LoVo (cell line): ENCODE data around the gene PLAGL1.

Experiments
- DNase-seq: peaks from one replicate; pipeline ENCODE4 v3.0.0-alpha.2; 2016; ENCODE audit warnings: low spot score

Gene PLAGL1

DNA sequence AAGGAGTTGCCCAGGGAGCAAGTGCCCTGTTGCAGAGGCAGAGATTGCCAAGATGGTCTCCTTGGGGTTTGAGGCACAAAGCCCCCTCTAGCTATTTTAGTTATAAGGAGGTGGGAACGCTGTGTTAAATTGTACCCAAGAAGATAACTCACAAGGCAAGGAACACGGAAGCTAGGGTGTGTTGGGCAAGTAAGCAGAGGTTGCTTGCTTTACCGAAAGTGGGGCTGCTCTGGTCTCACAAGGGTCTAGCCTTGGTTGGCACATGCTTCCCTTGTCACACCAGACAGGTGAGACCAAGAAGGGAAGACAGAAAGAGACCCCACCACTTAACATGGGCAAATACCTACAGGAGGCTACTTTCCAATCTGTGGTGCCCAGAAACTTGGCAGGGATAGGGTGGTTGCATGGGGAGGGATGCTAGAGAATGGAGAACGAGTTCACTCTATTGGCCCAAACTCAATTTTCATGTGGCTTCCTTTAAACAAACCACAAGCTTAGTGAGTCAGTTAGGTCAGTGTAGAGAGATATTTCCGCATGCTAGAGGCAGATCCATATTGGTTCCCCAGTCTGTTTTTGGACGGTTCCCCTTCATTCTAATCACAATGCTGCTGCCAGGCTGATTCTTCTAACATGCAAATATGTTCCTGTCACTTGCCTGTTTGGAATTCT lies 42.4 kb downstream of the PLAGL1 start:
- no peak for DNase-seq

DNA sequence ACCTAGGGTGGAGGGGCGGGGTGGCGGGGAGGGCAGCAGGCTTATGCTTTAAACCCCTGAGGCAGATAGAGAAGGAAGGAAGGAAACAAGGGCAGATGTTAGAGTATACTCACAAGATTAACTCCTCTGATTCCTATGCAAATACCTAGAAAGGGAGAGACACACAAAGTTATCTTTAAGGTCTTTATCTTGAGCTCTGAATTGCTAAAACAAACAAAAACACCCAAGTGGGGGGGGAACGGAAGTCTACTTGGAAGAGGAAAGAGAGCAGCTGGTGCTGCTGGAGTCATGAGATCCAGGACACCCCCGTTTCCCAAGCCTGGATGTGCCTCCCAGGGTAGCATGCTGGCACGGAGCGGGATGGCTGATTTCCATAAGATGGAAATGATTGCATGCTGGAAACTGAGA lies 43.4 kb downstream of the PLAGL1 start:
- no peak for DNase-seq

DNA sequence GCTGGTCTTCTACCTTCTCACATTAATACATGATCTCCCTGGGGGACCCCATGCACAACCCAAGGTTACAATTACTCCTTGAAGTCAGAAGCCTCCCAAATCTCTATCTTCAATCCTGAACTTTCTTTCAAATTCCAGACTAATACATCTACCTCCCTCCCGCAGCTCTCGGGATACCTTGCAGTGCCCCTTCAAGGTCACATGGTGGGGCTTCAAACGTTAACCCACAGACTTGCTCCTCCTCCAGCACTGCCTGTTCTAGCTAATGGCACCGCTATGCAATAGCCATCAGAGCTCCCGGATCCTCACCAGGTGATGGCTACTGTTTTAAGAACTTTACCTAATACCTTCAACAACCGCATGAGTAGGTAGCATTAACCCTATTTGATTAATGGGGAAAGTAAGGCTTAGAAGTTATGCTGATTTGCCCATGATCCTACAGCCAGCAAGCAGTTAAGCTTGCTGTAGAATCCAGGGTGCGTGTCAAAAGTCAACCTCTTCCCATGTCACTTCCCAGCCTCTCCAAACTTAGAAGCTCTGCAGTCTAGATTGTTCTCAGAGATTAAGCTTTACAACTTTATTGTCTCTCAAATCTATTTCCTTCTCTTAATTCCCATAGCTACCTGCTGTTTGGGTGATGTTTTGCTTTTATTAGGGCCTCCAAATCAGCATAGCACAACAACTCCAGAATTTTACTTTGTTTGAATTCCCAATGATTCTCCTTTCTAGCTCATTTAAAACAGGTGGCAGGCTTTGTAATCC lies 44.7 kb downstream of the PLAGL1 start:
- no peak for DNase-seq

DNA sequence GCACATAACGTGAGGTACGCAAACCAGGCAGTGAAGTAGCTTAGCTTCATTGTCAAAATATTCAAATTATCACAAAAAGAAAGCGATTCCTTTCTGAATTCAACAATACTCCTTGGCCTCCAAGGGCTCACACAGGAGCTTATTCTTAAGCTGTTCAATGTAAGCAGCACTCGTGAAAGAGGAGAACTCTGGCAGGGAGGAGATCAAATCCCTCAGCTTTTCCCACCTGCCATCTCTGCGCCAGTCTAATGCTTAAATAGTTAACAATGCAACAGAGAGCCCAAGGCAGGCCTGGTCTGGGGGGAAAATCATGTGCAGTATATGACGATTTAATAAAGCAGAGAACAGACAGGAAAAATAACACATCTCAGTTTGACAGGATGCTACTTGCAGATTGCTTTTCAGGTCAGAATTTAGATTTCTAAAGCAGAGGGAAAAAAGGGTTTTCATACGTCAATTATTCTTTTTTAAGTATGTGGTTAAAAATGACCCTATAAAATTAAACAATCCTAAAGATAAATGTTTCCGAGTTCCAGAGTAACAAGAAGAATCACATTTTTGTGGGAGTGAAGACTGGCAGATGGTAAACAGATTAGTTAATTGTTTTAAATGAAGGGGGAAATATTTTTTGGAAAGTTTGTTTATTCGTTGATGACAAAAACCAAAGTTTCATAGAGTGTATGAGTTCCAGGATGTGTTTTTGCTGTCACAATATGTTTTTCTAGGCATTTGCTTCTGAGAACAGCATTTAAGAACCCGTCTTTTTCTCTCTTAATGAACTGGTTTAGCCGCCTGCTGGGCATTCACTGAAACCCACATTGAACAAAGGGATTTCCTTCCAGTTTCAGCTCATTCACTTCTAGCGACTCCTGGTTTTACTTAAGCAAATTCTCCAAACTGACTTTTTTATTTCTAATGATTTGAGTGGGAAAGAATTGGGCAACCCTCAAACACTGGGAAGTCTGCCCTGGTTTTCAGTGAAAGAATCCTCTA lies 45.9 kb downstream of the PLAGL1 start:
- DNase-seq: no peak

DNA sequence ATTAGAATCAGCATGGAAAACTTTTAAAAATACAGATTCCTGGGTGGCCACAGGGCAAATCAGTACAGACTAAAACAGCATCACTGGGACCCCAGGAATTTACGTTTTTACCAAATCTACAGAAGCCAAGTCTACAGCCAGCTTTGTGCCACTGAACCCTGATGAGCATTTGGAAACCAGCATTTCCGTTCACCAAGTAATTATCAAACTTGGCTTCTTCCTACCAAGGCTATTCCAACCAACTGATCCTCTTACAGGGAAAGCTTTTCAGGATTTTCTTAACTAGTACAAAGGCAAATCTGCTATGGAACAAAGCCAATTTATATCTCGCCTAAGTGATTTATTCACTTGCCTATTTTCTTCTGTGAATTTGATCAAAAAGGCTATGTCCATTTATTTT lies 47.0 kb downstream of the PLAGL1 start:
- no peak for DNase-seq

DNA sequence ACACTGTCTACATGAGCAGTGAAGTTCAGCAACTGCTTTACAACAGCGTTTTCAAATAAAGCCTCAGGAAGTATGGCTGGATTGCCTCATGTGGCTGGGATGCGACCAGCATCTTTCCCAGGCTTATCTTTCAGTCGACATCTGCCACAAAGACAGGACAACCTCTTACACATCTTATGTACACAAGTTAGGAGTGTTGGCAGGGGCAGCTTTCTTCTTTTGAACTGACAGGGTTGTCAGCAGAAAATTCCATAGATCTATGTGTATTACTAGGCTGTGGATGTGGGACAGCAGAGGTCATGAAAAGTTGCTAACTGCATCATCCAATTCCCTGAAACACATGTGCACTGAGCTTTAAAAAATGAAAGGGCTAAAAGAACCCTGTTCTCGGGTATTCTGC lies 48.1 kb downstream of the PLAGL1 start:
- no peak for DNase-seq

DNA sequence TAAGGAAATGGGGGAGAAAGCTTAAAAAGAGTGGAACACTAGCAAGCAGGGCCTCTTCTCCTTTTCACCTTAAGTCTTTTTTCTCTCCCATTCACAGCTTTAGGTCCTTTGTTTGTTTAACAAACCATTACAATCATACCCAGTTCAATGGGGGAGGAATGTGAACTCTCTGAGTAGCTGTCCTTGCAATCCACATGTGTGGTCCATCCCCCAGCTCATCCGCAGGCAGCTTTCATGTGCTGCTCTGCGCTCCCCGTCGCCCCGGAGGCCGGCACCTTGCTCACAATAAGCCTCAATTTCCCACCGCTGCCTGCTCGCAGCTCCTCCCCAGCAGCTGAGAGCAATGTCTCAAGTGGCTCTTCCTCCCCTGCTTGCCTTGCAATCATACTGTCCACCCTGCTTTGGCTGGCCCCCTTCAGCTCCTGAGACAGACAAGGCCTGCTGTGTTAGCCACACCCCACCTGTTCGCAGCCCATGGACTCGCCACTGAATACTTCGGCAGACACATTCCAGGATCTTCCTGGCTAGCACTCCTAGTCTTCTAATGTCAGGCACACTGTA lies 49.1 kb downstream of the PLAGL1 start:
- DNase-seq: no peak

DNA sequence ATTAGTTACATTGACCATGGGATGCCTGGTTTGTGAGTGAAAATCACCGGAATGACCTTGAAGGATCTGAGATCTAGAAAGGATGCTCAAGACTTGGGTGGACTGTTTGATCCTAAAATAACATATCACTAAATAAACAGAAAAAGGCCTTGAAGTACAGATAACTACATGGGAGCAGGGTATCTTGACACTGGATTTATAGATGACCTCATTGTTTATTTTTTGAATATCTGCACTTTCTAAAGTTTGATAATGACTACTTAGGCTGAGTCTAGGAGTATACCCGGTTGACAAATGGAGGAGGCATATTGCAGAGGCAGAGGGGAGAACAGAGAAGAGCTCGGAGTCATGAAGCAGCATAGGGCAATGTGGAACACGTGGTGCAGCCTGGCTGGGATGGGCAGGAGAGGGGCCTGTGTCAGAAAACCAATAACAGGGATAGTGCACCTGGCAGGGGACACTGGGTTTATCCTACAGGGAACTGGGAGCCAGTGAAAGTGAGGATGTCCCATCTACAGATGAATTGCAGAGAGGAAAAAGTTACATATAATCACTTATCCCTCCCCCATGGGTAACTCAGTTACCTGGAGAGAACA lies 50.3 kb downstream of the PLAGL1 start:
- no peak for DNase-seq

DNA sequence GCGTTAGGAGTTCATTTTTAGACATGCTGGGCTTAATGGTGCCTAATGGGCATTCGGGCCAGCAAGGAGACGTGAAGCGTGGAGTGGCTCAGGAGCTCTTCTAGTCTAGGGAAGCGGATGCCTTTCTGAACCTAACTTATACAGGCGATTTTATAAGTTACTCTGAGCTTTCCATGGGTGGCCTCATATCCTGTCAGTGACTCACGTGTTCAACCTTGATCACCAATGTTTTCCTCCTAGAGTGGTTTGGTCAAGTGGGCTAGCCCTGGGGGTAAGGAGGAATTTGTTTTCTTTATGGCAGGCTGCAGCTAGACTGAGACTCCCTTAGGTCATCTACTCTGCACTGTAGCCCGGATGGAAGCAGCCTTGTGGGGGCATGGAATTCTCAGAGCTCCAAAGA lies 52.1 kb downstream of the PLAGL1 start:
- DNase-seq: no peak

DNA sequence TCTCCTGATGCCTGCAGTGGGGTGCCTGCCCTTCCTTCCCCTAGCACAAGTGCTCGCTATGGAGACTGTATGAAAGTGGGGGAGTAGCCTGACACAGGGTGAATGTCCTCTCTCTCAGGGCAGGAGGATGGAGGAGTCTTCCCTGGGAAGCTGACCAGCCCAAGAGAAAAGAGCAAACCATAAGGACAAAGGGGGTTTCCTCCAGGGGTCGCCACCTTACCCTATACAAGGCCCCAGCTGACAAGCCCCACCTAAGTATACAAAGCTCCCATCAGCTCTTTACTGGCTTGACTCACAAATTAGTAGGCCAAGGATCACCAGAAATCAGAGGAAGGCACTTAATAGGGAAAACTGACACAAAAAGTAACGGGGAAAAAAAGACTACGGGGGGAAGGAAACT lies 54.1 kb downstream of the PLAGL1 start:
- DNase-seq: no peak

DNA sequence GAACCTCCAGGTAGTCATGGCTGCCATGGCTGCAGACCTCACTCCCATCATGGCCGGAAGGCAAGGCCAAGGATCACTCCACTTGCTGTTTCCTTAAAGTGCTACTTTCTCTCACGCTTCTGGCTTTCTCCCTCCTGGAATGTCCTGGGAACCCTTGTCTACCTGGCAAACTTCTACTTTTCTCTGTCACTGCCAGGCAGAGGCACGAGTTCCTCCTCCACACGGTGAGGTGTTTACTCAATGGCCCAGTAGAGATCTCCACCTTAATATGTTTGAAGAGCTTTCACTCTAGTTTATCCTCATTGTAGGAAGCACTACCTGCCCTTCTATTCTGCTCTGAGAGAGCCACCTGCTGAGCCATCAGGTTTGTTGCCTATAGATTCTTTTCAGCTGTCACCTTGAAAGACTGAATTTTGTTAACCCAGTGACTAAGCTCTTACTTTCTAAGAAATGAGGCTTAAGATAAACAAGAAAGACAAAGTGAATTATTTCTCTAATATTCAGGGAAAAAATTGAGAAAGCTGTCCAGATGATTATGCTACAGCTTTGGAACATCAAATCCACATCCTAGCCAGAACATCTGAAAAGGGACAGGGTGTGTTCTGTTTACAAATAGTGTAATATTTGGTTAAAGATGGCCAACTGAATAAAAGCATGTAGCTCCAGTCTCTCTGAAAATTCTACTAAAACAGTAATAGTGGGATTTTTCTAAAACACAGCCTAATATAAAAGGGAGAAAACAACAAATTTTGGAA lies 54.9 kb downstream of the PLAGL1 start:
- no peak for DNase-seq

DNA sequence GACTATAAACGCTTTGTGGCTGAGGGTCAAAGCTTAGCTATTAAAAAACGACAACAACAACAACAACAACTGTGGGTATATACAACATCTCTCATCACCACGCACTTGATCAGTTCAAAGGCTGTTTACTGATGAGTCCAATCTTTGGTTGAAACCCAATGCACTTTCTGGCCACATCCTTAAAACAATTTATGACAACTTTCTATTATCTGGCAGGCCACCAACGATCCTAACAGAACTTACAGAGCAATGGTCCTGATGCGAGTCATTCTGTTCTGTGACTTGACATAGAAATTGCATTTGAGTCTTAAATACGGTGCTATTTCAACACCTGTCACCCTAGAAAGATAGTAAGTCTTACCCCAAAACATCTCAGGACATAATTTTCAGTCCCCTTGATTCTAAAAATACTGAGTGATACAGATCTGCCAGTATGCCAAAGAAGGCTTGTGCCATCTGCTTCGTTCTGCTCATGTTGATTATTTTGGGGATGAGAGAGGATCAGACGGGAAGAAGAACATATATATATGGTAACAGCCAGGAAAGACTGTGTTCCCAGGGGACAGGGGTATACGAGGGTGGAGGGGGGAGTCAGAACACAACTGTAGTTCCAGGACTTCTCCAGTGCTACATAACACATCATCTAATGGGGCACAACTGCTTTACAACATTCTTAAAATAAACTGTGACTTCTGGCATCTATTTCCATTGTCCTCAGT lies 55.8 kb downstream of the PLAGL1 start:
- no peak for DNase-seq

DNA sequence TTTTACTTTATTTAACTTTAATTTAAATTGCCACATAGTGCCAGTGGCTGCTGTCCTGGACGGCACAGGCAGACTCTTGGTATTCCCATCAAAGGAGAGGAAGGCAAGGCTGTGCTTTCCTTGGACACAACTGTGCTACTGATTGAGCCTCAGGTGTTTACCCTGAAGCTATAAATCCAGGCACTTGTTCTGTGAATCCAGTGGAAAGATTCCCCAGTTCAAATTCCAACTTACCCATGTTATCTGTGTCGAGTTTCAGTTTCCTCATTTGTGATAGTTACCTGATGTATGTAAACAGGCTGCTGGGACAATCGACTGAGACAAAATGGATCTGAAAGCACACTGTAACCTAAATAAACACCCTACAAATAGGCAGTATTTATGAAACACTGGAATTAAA lies 57.2 kb downstream of the PLAGL1 start:
- DNase-seq: no peak

DNA sequence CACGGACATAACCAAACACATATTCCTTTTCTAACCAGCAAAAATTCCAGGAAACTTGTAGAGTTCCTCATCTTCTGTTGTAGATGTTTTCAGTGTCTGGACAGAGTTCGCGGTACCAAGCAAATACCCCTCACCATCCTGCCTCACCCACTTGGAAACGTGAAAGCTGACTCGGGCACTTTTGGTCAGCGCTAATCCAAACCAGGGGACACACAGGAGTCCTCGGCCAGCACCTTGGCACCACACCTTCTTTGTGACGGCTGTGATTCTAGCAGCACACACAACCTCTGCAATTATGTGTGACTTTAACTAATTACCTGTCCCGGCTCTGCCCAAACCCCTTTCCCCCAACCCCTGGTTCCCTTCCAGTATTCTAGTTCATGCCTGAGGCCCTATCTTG lies 58.1 kb downstream of the PLAGL1 start:
- no peak for DNase-seq

DNA sequence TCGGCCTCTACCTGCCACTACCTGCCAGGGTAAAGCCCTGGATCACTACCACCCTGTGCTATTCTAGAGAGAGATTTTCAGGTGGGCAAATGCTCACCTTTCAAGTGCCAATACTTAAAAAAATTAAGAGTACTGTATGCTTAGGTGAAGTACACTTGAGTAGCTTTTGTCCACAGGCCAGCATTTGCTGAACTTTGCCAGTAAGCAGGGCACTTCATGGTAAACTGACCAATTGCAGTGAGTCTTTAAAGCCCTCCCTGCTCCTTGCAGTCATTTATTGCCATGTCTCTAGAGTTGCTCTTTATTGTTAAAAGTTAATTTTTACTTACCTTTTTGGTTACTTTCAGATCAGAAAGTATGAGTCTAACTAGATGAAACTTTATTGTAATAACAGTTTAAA lies 58.5 kb downstream of the PLAGL1 start:
- DNase-seq: no peak

DNA sequence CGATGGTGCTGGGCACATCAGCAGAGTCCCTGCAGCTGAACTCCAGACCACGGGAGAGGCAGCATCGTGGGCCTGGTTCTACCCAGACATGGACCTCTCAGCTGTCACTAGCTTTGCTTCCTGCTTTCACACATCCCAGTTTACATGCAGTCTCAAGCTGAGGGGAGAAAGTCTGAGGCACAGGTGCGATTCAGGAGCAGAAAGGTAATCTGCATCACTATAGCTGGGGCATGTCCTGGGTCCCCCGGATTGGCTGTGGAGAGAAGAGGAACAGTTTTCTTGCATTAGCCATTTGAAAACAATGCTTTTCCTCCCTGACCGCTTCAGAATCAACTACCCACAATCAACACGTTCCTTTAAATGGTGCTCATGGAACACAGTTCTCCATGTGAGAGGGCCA lies 59.9 kb downstream of the PLAGL1 start:
- DNase-seq: no peak

DNA sequence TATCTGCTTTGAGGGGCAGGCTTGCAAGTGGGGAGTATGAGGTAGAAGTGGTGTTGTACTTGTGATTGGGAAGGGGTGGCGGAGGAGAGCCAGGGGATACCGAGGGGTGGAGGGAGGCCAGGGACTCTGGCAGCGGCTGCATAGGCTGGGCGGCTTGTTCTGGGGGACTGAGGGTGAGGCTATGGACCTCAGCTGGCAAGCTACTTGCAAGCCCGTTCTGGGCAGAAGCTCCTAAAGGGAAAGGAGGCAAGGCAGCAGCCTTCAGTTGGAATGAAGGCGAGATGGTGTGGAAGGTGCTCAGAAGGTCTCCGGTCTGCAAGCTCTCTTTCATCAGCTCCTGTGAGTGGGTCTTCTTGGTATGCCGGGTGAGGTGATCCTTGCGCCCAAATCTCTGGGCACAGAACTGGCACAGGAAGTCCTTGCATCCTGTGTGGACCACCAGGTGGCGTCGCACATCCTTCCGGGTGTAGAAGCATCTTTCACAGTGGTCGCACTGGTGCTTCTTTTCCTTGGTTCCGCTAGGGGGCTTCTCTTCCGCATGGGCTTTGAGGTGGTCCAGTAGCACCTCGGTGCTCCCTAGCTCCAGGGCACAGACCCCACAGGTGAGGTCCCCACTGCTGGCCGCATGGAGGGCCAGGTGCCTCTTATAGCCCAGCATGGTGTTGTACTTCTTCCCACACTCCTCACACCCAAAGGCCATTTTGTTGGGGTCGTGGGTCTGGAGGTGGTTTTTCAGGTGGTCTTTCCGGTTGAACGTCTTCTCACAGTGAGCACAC lies 66.0 kb downstream of the PLAGL1 start:
- peak; percentile 42 for DNase-seq

DNA sequence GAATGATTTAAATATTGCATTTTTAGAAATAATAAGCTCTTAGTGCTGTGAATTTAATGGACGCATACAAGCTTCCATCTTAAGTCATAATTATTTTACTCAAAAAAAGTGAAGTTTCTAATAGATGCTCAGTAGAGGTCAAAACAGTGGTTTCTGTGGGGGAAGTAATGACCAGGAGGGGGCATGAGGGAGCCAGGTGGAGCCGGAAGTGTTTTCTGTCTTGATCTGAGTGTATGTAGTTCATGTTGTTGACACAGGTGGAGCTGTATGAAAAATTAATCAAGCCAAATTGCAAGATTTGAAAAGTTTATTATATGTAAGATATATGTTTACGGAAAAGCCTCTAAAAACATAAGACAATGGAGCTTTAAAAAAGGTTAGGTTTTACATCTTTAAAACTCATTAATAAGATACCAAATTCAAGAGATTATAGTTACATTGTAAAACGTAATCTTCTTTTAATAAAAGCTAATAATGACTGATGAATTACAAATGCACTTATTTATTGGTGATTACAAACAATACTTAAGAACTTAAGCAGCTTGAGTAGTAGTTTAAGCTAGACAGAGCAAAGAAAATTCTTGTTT lies 68.0 kb downstream of the PLAGL1 start:
- peak; percentile 57 for DNase-seq

DNA sequence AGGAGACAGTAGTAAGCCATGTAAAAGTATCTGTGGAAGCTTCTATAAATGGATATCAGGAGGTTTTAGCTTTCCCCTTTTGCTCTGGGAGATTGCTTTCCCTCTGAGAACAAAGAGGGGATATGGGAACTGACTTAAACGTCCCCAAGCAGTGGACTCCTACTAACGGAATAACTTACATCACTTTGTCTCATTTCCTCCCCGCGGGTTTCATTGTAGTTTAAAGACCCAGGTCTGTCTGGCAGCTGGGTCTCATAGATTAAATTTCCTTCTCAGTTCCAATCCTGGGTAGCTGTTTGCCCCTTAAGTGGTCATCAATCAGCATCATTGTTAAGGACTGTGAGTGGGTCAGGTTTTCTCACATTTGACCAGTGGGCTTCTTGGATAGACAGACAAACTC lies 68.7 kb downstream of the PLAGL1 start:
- no peak for DNase-seq

DNA sequence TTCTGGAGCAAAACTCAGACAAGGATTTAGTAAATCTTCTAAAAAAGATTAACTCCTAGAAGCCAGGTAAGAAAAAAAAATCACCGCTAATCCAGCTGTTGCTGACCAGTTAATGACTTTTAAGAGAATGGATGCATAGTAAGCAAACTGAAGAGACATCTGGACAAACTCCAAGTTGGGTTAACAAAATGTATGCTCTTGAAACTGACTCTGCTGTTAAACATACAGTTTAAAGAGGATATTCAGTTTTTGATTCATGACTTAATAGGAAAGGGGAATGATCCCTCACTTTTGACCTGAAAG lies 70.4 kb downstream of the PLAGL1 start:
- DNase-seq: no peak
